Fibroblast of lung (primary cell): ENCODE measurements around the gene FHL1. TPM values are rescaled to one million over a fixed set of nuclear protein-coding genes. Genes with fewer than 3 reads are reported as not detected.

Experiments
- DNase-seq, 2 donors: peaks; one replicate each; pipeline versions ENCODE4 v3.0.0 to v3.0.0-alpha.2; 2010; ENCODE audit warnings: low read depth in 2 of 2
- H2AFZ ChIP-seq: 2 replicates; pipeline ENCODE4 v1.5.1; 2012; ENCODE audit warnings: low read length, control low read depth, inconsistent platforms
- H3K27ac ChIP-seq: 2 replicates; pipeline ENCODE4 v1.5.1; 2011; ENCODE audit warnings: low read length, control low read depth; ENCODE audit not compliant: insufficient read depth
- H3K27me3 ChIP-seq: 2 replicates; pipeline ENCODE4 v1.5.1; 2011; ENCODE audit warnings: mild to moderate bottlenecking, low read length; ENCODE audit not compliant: control insufficient read depth, insufficient read depth
- H3K36me3 ChIP-seq: 2 replicates; pipeline ENCODE4 v1.5.1; 2011; ENCODE audit warnings: low read length; ENCODE audit not compliant: control insufficient read depth, insufficient read depth
- H3K4me1 ChIP-seq: 2 replicates; pipeline ENCODE4 v1.5.1; 2011; ENCODE audit warnings: low read length; ENCODE audit not compliant: control insufficient read depth, insufficient read depth; ENCODE audit errors: extremely low read depth
- H3K4me2 ChIP-seq: 2 replicates; pipeline ENCODE4 v1.5.1; 2011; ENCODE audit warnings: low read length, control low read depth; ENCODE audit not compliant: insufficient read depth; ENCODE audit errors: extremely low read depth
- H3K4me3 ChIP-seq, 4 experiments: fragments of 200-600 bp in 1 of 4; sonication (generic) in 1 of 4; replicated peaks in 1 of 4; 2 replicates each; pipeline ENCODE4 v1.5.1; 2011 to 2016; ENCODE audit warnings: low read length in 4 of 4, low read depth in 3 of 4, mild to moderate bottlenecking in 3 of 4, control low read depth in 2 of 4, inconsistent platforms in 1 of 4, mixed read lengths in 1 of 4; ENCODE audit not compliant: insufficient read depth in 1 of 4; ENCODE audit errors: control extremely low read depth in 1 of 4
- H3K79me2 ChIP-seq: 2 replicates; pipeline ENCODE4 v1.5.1; 2012; ENCODE audit warnings: mild to moderate bottlenecking, low read length, inconsistent platforms; ENCODE audit not compliant: control insufficient read depth, insufficient read depth
- H3K9ac ChIP-seq: 2 replicates; pipeline ENCODE4 v1.5.1; 2011; ENCODE audit warnings: mild to moderate bottlenecking, low read length, control low read depth; ENCODE audit not compliant: insufficient read depth
- H3K9me3 ChIP-seq: 2 replicates; pipeline ENCODE4 v1.5.1; 2012; ENCODE audit warnings: low read depth, low read length; ENCODE audit not compliant: control insufficient read depth, insufficient read depth
- H4K20me1 ChIP-seq: 2 replicates; pipeline ENCODE4 v1.5.1; 2011; ENCODE audit warnings: low read length; ENCODE audit not compliant: control insufficient read depth, insufficient read depth; ENCODE audit errors: extremely low read depth
- CTCF ChIP-seq, 2 donors: IDR thresholded peaks in 1 of 2; conservative IDR thresholded peaks in 1 of 2; 1 replicate in 1 of 2; 2 replicates in 1 of 2; pipeline ENCODE4 v1.5.1; 2011 to 2012; ENCODE audit warnings: low read length in 2 of 2, control low read depth in 1 of 2, inconsistent platforms in 1 of 2, low read depth in 1 of 2, mild to moderate bottlenecking in 1 of 2
- EZH2 ChIP-seq: IDR thresholded peaks from 2 replicates; pipeline ENCODE4 v1.5.1; 2012; ENCODE audit warnings: low read length, control low read depth, mild to moderate bottlenecking; ENCODE audit errors: missing control alignments
- polyA plus RNA-seq, 2 donors: library from polyadenylated mRNA; depleted of rRNA in 1 of 2; stranded (reverse) in 1 of 2; unstranded in 1 of 2; fragments of >200 nt; gene quantifications; 2 replicates each; pipeline ENCODE4 v1.2.1, GENCODE V29; 2011 to 2012; ENCODE audit warnings: missing spikeins in 1 of 2
- total RNA-seq: library from RNA; depleted of rRNA; stranded (reverse); fragments of >200 nt; gene quantifications from 2 replicates; pipeline ENCODE4 v1.2.1, GENCODE V29; 2014

The FHL1 gene
- total and polyA plus RNA-seq, 2 donors (not counting 1 experiment from before 2014, with no cell fraction given), result 180 to 627 TPM

GRCh38 chrX:136193771-136194170, 46.4 kb downstream of the FHL1 start:
- DNase-seq, result no peak
- H2AFZ ChIP-seq, result no peak overlapping the region
- H3K4me2 ChIP-seq, result no peak overlapping the region
- H3K9ac ChIP-seq, result no peak overlapping the region
- H4K20me1 ChIP-seq, result no peaks in the 10 kb centered on the region
- H3K4me3 ChIP-seq, result no peak overlapping the region
- H3K27ac ChIP-seq, result no peak overlapping the region
- no peaks in the 10 kb centered on the region for H3K9me3 ChIP-seq
- TF ChIP-seq CTCF (conservative IDR thresholded peaks at IDR 0.05 in 1 of 2, IDR thresholded peaks at IDR 0.05 in 1 of 2; ENCODE audit: low read depth in 1 of 2, low read length in 2 of 2) (no peak), EZH2 (no peak)
- no peaks in the 10 kb centered on the region for H3K27me3 ChIP-seq
- H3K36me3 ChIP-seq, result no peaks in the 10 kb centered on the region
- H3K79me2 ChIP-seq, result no peaks in the 10 kb centered on the region
- peaks cover 9% of the 10 kb centered on the region for H3K4me1 ChIP-seq

GRCh38 chrX:136194536-136194935, 47.2 kb downstream of the FHL1 start:
- no peaks in the 10 kb centered on the region for H3K79me2 ChIP-seq
- no peak overlapping the region for H2AFZ ChIP-seq
- H3K27ac ChIP-seq, result no peak overlapping the region
- no peaks in the 10 kb centered on the region for H3K27me3 ChIP-seq
- DNase-seq, result no peak
- no peaks in the 10 kb centered on the region for H3K36me3 ChIP-seq
- H3K4me3 ChIP-seq, result no peak overlapping the region
- H4K20me1 ChIP-seq, result no peaks in the 10 kb centered on the region
- H3K9me3 ChIP-seq, result no peaks in the 10 kb centered on the region
- no peak overlapping the region for H3K9ac ChIP-seq
- no peak overlapping the region for H3K4me2 ChIP-seq
- TF ChIP-seq EZH2 (no peak), CTCF (conservative IDR thresholded peaks at IDR 0.05 in 1 of 2, IDR thresholded peaks at IDR 0.05 in 1 of 2; ENCODE audit: low read depth in 1 of 2, low read length in 2 of 2) (no peak)
- H3K4me1 ChIP-seq, result peaks cover 9% of the 10 kb centered on the region

GRCh38 chrX:136195247-136195646, 47.9 kb downstream of the FHL1 start:
- Histone ChIP-seq H3K9me3 (no peaks in the 10 kb centered on the region), H3K36me3 (no peaks in the 10 kb centered on the region), H3K9ac (no peak overlapping the region), H3K4me3 (no peak overlapping the region), H3K4me2 (no peak overlapping the region), H2AFZ (no peak overlapping the region), H3K27ac (no peak overlapping the region), H3K4me1 (peaks cover 9% of the 10 kb centered on the region), H4K20me1 (no peaks in the 10 kb centered on the region), H3K79me2 (no peaks in the 10 kb centered on the region), H3K27me3 (no peaks in the 10 kb centered on the region)
- TF ChIP-seq EZH2 (no peak), CTCF (conservative IDR thresholded peaks at IDR 0.05 in 1 of 2, IDR thresholded peaks at IDR 0.05 in 1 of 2; ENCODE audit: low read depth in 1 of 2, low read length in 2 of 2) (no peak)
- no peak for DNase-seq
